HG03025 (cell line): Measurements from ENCODE around the gene PSMB10.
"Not testable (repeated sequence)": the region's sequence is repeated elsewhere in the genome, so short reads cannot be mapped to it uniquely, and the experiment has no call there.

Experiments used
- ATAC-seq: cut with Tn5 transposase; IDR thresholded peaks from one replicate; pipeline ENCODE4 v1.9.1; 2021; ENCODE audit warnings: mild to moderate bottlenecking, moderate library complexity; ENCODE audit not compliant: unreplicated experiment, low FRiP score

The PSMB10 gene

GRCh38 chr16:67936124-67936879 is at the start of gene PSMB10:
PSMB10 (minus strand) TSS chr16:67936850; CDS start chr16:67936749, 101 bp downstream.
- no peak for ATAC-seq

GRCh38 chr16:67982011-67982696 is 45.5 kb upstream of the PSMB10 start:
- no peak for ATAC-seq

- no peak for ATAC-seq
These were observed 43.5 kb upstream of the PSMB10 start, which contains the start of gene DPEP3 for GRCh38 chr16:67979955-67980678. DPEP3 (minus strand) TSS chr16:67980499; CDS start chr16:67980380, 119 bp downstream.

GRCh38 chr16:67977469-67978227 is 41.0 kb upstream of the PSMB10 start:
- ATAC-seq, result no peak

GRCh38 chr16:67977005-67977404 is 40.4 kb upstream of the PSMB10 start:
- ATAC-seq, result no peak

- no peak for ATAC-seq
These were observed 39.6 kb upstream of the PSMB10 start for GRCh38 chr16:67976205-67976604.

- no peak for ATAC-seq
These were observed 38.9 kb upstream of the PSMB10 start for GRCh38 chr16:67975321-67976105.

GRCh38 chr16:67972285-67972684 is 35.6 kb upstream of the PSMB10 start:
- ATAC-seq, result not testable (repeated sequence)

GRCh38 chr16:67971111-67971510 is 34.5 kb upstream of the PSMB10 start:
- ATAC-seq, result no peak

- no peak for ATAC-seq
These were observed 32.8 kb upstream of the PSMB10 start for GRCh38 chr16:67969254-67970039.

- ATAC-seq, result peak; percentile 62
These were observed 32.0 kb upstream of the PSMB10 start, which contains the start of gene SLC12A4 for GRCh38 chr16:67968400-67969253. SLC12A4 (minus strand) TSS chr16:67968637; CDS start chr16:67968553, 84 bp downstream.

GRCh38 chr16:67967958-67968399 is 31.3 kb upstream of the PSMB10 start:
- peak; percentile 24 for ATAC-seq

- ATAC-seq, result no peak
These were observed 30.7 kb upstream of the PSMB10 start for GRCh38 chr16:67967183-67967957.

- ATAC-seq, result no peak
These were observed 30.0 kb upstream of the PSMB10 start for GRCh38 chr16:67966549-67967182.

- no peak for ATAC-seq
These were observed 29.3 kb upstream of the PSMB10 start for GRCh38 chr16:67965668-67966548.
